GM18858 (cell line): Measurements from ENCODE around the gene HOXB4.

Experiments
- ATAC-seq: cut with Tn5 transposase; IDR thresholded peaks from one replicate; pipeline ENCODE4 v1.9.1; 2021; ENCODE audit not compliant: unreplicated experiment

HOXB4 gene

GRCh38 chr17:48615047-48615962, 37.2 kb upstream of the HOXB4 start, which contains the start of gene HOXB8:
Gene HOXB8 (minus strand): TSS chr17:48615292. CDS start chr17:48614704, 588 bp downstream.
- no peak for ATAC-seq

GRCh38 chr17:48613862-48614694, 35.9 kb upstream of the HOXB4 start:
- ATAC-seq: no peak

GRCh38 chr17:48612854-48613691, 34.9 kb upstream of the HOXB4 start:
- ATAC-seq: no peak

GRCh38 chr17:48612456-48612853, 34.3 kb upstream of the HOXB4 start:
- ATAC-seq: no peak

- ATAC-seq: no peak
These were observed 33.7 kb upstream of the HOXB4 start for GRCh38 chr17:48611681-48612455.

- no peak for ATAC-seq
These were observed 33.1 kb upstream of the HOXB4 start for GRCh38 chr17:48611213-48611612.

- ATAC-seq: no peak
These were observed 32.4 kb upstream of the HOXB4 start, which contains the start of gene HOXB7 for GRCh38 chr17:48610282-48611211. Gene HOXB7 (minus strand): TSS chr17:48611017. CDS start chr17:48610918, 99 bp downstream.

- ATAC-seq: no peak
These were observed 31.7 kb upstream of the HOXB4 start for GRCh38 chr17:48609759-48610281.

- no peak for ATAC-seq
These were observed 30.9 kb upstream of the HOXB4 start for GRCh38 chr17:48609033-48609432.

GRCh38 chr17:48608494-48608834, 30.3 kb upstream of the HOXB4 start:
- ATAC-seq: no peak

- ATAC-seq: no peak
These were observed 28.9 kb upstream of the HOXB4 start for GRCh38 chr17:48606892-48607614.

GRCh38 chr17:48605991-48606891, 28.1 kb upstream of the HOXB4 start:
- no peak for ATAC-seq

- ATAC-seq: no peak
These were observed 27.3 kb upstream of the HOXB4 start for GRCh38 chr17:48605409-48605919.

GRCh38 chr17:48604770-48605329, 26.7 kb upstream of the HOXB4 start, which contains the start of gene HOXB6:
Gene HOXB6 (minus strand): TSS chr17:48604986. CDS start chr17:48598150, 6,836 bp downstream.
- no peak for ATAC-seq

- ATAC-seq: no peak
These were observed 26.0 kb upstream of the HOXB4 start for GRCh38 chr17:48603959-48604769.
